Stimulated activated CD4-positive, alpha-beta T cell treated with anti-CD3 and anti-CD28 coated beads, Interleukin-2, amount 100 ng/mL, for 24 hours (primary cell): Measurements from ENCODE around the gene INPP5A.
"Not testable (repeated sequence)": the region's sequence is repeated elsewhere in the genome, so short reads cannot be mapped to it uniquely, and the experiment has no call there.

Experiments used
- DNase-seq, 2 donors: peaks; one replicate each; pipeline ENCODE4 v3.0.0-alpha.2; 2020

Gene INPP5A

DNA sequence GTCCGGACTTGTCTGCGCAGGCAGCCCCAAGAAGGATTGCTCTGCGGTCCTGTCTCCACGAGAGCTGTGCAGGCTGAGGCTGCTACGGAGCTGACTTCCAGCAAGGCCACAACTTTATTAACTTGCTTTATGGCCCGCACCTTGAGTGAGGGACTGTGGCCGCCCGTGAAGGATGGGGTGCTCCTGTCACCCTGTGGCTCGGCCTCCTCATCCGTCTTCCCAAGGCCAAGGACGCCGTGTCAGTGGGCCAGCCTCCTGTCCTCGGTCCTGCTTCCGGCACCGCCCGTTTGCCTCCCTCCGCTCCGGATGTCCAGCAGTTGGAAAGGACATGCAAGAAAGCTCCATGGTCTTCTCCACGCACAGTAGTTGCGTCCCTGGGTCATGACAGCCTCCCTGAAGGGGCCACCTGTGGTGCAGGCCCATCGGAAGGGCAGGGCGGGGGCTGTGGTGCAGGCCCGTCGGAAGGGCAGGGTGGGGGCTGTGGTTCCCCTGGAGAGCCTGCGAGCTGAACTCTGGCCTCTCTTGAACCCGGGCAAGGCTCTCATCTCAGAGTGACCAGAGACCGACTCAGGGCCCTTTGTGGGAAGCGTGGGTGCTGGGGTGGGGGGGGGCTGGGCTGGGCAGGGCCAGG, 161.3 kb downstream of the INPP5A start:
- DNase-seq: no peak

DNA sequence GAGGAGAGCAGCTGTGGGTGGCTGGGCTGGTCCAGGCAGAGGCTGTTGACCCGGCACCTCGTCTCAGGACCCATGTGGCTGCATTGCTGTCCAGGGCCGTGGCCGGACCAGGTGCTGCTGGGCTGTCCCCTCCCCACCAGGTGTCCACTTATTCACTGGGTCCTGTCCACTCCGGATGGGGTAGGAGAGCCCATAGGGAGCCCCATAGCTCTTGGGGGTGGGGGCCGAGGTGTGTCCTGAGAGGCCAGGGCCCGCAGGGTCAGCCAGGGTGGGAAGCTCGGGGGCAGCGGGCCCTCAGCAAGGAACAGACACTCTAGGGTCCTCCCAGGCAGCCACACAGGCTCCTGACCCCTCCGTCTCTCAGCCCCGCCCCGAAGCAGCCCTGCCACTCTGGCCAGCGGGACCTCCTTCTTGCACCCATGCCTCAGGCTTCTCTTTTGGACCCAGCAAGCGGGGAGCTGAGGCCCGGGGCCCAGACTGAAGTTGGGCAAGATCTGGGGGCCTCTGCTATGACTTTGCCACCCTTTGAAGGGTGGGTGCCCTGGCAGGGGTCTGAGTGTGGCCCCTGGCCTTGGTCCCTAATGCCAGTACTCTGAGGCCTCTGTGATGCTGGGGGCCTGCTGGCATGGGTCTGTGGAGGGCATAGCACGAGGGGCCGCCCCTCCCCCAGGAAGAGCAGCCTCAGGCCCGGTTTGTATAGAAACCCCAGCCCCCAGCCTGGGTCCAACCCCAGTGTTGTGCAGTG, 162.0 kb downstream of the INPP5A start:
- DNase-seq: no peak

DNA sequence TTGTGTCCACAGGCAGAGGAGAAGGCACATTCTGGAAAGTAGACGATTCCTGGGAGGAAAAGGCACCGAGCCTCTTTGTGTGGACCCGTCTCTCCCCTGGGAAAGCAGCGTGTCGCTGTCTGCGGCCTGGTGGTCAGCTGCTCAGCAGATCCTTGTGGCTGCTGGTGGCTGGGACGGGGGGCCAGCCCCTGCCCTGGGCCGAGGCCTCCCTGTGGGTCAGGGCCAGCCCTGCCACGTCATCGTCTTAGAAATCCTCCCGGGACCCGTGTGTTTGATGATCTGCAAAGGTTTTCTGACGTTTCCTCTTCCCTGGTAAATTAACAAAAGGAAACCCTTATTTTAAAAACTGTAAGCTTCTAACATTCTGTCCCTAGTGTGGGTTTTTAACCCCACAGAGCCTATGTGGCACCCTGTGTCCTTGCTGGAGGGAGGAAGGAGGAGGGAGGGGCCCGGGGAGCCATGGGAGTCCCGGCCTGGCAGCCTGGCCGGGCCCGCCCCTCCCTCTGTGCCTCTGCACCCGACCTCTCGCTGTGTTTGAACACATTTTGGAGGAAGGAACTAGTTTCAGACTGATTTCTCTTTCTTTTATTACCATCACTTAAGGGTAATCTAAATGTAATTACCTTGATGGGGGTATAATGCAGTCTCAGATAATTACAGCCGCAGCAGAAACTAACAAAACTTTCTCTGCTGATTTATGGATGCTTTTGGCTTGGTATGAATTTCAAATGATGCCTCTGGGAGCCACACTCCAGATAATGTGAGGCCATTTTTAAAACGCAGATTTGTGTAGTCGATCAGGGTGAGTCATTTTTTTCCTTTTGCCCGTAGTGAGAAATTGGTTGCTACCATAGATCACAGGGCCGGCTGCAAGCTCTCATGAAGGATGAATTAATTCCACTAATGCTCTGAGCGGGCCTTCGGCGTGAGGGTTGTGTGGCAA, 162.8 kb downstream of the INPP5A start:
- DNase-seq: no peak

DNA sequence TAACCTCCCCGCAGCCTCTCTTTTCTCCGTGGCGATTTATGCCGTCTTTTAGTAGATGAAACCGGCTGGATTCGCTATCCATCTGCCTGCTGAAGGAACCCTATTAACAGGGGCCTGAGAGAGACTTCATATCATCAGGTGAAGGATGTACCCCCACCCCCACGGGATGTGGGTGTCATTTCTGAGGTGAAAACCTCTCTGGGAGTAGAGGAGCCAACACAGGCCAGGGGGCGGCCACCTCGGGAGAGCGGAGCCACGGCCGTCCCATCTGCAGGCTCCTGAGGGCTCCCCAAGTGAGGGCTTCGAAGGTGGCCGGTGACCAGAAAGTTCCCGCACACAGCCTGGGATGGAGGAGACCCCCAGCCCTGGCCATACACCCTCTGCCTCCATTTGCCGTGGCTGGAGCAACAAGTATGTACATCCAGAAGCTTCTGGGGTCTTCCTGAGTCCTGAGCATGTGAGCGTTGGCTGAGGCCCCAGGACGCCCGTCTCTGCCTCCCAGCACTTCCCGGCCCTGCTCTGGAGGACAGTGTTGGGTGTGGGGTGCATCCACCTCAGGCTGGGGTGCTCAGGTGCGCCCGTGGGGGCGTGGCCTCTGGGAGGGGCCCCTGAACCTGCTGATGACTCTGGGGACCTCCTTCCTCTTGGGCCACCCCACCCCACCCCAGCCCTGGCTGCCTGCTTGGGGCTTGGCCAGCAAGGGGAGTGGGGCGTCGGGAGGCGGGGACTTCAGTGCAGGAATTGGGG, 163.7 kb downstream of the INPP5A start:
- no peak for DNase-seq

DNA sequence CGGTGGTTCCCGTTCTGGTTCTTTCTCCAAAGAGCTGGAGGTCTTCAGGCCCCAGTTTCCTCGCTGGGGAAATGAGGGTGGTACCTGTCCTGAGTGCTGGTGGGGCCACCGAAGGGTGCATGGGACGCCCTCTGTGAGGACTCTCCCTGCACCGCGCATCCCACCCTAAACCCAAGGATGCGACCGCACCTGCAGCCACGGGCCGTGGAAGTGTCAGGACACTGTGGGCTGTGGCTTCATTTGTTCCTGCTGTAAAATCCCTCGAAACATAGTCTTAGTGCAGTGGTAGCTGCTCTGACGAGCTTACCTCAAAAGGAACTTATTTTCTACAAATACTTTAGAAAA, 164.2 kb downstream of the INPP5A start:
- no peak for DNase-seq

DNA sequence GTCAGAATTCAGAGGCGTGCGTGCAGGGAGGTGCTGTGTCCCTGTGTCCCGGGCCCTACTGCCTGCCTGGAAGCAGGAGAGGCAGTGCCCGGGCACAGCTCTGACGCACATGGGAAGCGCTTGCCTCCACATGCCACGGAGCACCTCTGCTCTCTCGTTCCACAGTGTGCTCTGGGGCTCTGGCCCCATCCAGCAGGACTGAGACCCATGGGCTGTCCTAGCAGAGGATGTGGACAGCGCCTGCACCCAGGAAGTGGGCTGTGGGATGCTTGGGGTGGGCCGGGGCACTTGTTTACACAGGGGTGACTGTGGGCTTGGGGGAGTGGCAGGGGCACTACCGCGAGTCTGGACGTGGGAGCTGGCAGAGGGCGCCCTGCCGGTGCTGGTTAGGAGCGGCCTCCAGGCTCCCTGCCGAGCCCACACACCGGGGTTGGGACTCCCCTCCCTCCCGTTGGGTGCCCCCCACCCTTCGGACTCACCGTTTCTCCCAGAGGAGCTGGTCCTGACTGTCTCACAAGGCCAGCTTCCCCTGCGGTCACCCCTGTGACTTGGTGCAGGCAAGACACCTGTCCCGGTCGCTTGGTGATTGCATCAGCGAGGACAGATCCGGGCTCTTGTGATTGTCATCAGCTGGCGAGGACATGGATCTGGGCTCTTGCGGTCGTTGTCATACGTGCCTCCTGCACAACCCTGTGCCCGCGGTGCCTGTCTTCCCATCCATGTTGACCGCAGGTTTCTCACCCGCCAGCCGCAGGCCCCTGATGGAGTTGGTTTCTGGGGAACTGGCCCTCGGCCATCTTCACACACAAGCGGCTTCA, 165.2 kb downstream of the INPP5A start:
- no peak for DNase-seq

DNA sequence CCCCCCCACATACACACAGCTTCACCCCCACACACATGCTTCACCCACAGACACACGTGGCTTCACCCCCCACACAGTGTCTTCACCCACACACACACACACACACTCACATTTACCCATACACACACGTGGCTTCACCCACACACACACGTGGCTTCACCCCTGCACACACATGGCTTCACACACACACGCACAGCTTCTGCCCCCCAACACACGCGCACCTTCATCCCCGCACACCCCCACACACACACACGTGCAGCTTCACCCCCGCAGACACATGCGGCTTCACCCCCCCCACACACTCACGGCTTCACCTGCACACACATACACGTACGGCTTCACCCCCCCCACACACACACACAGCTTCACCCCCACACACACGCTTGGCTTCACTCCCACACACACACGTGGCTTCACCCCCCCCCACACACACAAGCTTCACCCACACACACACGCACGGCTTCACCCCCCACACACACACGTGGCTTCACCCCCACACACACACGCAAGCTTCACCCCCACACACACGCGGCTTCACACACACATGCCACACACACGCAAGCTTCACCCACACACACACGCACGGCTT, 165.9 kb downstream of the INPP5A start:
- no peak for DNase-seq

DNA sequence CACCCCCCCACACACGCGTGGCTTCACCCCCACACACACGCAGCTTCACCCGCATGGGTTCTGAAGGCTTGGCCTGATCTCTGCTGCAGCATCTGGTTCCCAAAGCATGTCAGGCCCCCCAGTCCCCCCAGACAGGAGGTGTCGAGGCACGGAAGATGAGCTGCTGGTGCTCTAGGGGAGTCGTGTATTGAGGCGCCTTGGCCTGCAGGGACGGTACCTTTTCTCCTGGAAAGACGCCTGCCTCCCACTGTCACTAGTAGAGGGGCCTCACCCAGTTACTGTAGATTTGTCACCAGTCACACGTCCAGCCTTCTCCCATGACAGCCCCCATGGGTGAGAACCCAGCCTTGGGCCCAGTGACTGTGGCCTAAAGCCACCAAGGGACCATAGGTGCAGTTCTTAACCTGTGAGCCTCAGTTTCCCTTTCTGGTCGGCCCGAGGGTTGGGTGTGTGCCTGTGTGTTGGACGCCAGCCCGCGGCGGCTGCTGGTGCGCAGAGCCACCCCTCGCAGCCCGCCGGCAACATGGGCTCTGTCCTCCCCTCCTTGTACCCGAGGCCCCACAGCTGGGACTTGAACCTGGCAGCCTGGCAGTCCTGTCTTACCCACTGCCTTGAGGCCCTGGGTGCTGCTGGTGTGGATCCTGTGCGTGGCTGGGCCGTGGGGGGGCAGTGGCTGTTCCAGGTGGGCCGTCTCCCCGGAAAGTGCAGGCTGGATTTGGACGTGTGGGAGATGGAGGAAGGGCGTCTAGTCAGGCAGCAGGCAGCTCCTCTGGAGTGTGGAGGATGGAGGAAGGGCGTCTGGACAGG, 166.6 kb downstream of the INPP5A start:
- no peak for DNase-seq

DNA sequence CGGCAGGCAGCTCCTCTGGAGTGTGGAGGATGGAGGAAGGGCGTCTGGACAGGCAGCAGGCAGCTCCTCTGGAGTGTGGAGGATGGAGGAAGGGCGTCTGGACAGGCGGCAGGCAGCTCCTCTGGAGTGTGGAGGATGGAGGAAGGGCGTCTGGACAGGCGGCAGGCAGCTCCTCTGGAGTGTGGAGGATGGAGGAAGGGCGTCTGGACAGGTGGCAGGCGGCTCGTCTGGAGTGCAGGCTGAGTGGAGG, 167.2 kb downstream of the INPP5A start:
- DNase-seq: not testable (repeated sequence)

DNA sequence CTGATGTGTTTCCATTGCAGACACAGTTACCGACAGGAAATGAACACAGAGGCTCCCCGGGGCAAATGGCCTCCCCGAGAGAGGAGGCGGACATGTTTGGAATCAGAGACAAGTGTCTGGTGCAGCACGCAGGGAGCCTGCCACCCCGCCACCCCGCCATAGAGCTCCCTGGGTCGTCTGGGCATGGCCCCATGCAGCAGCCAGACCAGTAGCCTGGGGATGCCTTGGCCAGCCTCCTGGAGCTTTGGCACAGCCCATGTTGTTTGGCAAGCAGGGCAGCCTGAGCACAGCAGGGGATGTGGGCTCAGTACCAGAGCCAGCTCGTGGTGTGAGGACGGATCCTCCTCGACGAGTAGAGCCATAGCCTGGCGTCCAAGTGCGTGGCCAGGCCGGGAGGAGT, 167.6 kb downstream of the INPP5A start:
- no peak for DNase-seq

DNA sequence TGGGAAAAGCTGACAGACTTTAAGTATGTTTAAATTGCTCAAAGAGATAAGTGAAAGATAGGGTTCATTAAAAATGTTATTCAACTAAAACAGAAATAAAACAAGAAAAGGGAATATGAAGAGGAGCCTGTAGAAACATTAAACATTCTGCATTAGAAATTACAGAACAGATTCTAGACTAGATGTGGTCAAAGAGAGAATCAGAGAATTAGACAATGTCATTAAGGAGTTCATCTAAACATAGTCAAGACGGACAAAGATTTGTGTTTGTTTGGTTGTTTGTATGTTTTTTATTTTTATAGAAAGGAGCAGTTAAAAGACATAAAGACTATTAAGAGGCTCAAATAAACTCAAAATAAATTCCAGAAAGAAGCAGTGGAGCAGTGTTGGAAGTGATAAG, 168.4 kb downstream of the INPP5A start:
- DNase-seq: no peak

DNA sequence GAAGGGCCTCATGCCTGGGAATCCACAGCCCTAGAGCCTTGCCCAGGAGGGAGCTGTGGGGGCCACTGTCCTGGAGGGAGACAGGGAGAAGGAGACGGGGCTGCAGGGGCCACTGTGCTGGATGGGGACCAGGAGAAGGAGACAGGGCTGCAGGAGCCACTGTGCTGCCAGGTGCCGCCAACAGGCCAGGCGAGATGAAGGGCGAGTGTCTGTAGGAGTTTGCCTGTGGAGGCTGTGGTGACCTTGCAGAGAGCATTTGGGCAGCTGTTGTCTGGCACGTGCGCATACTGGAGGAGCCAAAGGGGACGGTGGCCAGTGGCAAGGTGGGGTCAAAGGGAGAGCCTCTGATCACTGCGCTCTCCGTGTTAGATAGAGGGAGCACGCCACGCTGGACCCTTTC, 169.1 kb downstream of the INPP5A start:
- DNase-seq: no peak

DNA sequence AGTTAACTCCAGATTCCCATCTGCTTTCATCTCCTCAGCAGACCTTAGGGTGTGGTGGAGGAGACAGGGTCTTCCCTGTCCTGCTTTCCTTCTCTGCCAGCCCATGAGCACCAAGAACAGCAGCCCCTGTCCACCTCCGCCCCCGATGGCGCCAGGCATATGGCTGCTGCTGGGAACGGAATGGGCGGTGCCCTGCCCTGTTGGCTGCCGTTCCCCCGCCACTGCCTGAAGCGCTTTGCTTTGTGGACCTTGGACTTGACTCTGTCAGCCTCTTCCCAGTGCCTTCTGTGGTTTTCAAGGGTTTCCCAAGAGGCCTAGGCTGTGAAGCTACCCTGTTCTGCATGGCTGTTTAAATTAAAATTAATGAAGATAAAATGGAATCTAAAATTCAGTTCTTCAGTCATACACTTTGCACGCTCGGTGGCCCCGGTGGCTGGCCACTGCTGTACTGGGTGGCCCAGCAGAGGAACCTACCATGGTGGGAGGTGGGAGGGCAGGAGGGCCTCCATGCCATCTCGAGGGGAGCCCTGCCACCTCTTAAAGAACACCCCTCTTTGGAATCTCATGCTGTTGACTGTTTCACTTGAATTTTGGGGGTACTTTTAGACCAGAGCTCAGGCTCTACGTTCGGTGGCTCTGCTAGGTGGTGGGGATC, 169.7 kb downstream of the INPP5A start:
- DNase-seq: no peak

DNA sequence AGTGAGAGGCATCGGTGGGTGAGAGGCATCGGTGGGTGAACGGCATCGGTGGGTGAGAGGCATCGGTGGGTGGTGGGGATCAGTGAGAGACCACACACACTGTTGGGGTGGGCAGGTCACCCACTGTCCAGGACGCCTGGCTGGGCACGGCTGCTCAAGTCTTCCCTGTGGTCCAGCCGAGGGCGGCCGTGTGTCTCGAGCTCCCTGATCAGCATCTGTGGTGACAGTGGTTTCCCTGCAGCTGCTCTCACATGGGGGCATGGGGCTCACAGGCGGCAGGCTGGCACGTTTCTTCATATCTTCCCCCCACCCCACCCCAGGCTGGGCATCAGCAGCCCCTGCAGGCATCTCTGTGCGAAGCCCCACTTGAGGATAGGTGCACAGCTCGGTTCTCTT, 170.2 kb downstream of the INPP5A start:
- DNase-seq: no peak

DNA sequence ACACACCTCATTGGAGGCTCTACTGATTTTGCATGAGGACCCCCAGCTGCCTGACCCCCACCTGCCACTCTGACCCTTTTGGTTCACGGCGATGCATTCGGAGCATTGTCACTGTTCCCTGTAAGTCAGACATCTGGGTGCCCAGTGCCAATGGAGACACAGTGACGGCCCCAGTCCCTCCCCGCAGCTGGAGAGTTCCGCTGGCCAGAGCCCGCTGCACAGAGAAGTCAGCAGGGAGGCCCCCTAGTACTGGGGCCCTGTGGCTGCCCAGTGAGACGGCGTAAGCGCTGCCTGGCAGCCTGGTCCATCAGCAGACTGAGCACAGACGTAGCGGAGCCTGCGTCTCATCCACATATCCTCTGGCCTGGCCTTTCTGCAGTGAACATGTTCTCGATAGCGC, 170.9 kb downstream of the INPP5A start:
- DNase-seq: no peak

DNA sequence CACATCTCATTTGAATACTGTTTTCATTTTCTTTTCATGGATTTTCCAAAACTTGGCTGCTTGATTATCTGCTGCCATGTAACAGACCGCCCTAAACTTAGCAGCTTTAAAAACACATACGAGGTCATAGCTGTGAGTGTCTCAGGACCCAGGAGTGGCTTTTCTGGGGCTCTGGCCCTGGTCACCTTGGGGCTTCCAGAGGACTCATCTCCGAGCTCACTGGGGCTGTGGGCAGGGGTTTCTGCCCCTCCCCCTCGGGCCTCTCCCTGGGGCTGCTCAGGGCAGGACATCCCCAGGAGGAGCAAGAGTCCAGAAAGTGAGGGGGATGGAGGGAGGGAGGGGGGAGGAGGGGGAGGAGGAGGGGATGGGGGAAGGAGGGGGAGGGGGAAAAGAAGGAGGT, 171.3 kb downstream of the INPP5A start:
- no peak for DNase-seq

DNA sequence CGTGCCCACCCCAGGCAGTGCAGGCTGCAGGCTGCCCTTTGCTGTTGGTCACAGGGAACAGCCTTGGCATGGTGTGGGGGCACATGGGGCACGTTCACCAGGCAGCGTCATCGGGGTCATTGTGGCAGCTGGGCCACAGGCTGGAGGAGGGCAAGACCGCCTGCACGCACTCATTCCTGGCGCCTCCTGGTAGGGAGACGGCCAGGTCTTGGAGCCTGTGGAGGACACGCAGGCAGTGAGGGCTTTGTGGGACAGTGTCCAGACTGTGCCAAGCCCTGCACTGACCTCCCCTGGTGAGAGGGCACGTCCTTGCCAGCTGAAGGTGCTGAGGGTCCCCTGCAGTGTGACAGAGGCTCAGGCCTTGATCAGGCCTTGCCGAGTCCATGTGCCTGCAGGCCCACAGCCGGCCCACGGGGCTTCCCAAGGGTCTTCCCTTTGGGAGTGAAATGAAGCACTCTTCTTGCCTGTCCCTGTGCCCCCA, 171.9 kb downstream of the INPP5A start:
- DNase-seq: no peak

DNA sequence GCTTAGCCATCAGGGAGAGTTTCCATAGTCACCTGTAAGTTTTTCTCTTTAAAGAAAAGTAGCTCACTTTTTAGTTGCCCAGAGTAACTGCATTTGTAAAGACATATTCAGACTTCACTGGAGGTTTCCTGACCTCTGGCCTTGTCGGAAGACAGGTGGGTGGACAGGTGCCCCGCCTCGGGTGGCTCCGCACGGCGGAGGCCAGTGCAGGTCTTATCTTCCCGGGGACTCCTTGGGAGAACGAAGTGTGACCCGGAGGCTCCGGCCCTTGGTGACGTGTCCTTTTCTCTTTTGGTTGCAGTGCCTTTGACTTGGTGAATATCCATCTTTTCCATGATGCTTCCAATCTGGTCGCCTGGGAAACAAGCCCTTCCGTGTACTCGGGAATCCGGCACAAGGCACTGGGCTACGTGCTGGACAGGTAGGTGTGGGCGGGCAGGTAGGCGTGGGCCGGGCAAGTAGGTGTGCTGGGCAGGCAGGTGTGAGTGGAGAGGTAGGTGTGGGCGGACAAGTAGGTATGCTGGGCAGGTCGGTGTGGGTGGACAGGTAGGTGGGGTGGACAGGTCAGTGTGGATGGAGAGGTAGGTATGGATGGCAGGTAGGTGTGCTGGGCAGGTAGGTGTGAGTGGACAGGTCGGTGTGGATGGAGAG, 172.6 kb downstream of the INPP5A start:
- no peak for DNase-seq

DNA sequence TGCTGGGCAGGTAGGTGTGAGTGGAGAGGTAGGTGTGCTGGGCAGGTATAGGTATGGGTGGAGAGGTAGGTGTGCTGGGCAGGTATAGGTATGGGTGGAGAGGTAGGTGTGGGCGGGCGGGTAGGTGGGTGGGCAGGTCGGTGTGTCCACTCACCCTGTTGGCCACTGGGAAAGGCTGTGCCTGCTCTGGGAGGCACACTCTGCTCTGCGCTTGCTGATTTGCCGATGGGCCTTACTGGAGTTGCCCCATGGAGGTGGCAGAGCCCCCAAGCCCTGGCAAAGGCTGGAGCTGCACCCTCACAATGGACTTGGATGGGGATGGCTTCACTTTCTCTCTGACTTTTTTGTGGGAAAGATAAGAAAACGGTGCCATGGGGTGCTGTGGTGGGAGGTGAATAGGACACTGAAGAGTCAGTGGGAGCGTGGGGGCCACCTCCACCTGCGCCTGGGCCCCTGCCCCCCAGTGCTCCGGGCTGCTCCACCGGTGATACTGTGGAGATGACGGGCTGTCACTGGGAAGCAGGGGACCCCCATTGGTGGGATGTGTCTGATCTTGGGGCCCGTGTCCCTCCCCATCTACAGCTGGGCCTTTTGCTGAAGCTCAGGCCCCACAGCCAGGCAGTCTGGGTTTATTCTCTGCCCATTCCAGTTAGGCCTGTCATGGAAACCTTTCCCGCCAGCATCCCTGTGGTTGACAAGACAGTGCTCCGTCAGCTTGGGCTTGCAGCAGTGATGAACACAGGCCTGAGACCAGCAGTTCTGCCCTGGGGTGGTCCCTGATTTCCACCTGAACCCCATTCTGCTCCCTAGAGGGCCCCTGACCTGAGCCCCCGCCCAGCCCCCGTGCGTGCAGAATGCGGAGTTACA, 173.4 kb downstream of the INPP5A start:
- DNase-seq: no peak
